Measurements from ENCODE around the gene TCP1. TPM values are rescaled to one million over a fixed set of nuclear protein-coding genes. Genes with fewer than 3 reads are reported as not detected.

TCP1 gene
- total RNA-seq (2021; ENCODE audit: unreplicated experiment) (340 TPM), Bru-seq, nascent RNA (percentile 97 among the genes with signal in this experiment), BruChase-seq, experiment 1, labeled RNA remaining after a 2-hour chase (percentile 97 among the genes with signal in this experiment), BruChase-seq, experiment 2, labeled RNA remaining after a 6-hour chase (percentile 99 among the genes with signal in this experiment)
- 402 TPM for polyA plus RNA-seq (2012; ENCODE audit: insufficient read length)
- long read RNA-seq, transcript TCP1-201 (12 exons, 2,499 nt) = major isoform, 668 of 845 reads
- long read RNA-seq, partial matches to known transcripts = 141 of 845 reads
- long read RNA-seq, other reads (novel, unspliced or antisense) = 33 of 845 reads

DNA sequence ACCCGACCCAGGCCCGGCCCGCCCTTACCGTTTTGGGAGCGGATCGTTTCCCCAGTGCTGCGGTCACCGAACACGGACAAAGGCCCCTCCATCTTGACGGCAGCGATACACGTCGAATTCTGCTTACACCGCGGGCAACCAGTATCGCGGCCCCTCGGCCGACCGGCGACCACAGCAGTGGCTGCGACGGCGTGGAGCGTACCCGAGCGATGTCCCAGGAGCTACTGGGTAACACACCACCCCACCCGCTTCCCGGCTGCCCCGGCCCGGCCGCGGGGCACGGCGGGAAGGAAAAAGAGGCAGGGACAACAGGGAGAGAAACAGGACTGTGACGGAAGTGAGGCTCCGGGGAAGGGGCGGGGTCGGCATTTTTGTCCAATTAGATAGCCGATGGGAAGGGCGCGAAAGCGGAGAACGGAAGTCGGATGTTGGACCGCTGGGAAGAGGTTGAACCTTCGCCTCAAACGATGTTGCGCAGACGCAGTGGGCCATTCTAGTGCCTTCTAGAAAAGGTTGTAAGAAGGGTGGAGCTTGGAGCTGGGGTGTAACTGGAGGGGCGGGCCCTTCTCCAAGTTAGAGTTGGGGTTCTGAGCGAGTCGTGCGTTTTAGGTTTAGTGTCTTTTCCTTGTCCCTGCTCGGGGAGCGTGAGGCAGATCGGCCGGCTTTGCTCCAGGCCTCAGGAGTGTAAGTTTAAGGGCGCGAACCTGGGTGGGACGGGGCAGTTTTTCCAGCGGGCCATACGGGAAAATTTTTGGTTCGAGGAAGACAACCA lies at the start of gene TCP1:
TCP1 (minus strand) TSS at position 226 of the 772 bp plus-strand sequence; CDS start at position 92, 134 bp downstream.
- BruUV-seq (replicated peaks) = no TSS peak
- in situ Hi-C loops (cut with HindIII; ENCODE audit: low pct_unique_long_range_greater_than_20kb, low sequenced_read_pairs) = no loop called here
- ChIA-PET CTCF (interaction anchor here (0.6 to 0.7 kb wide), 2 partner anchors 15 to 35 kb away, joined by 3 read pairs; no protein-coding TSS in a partner anchor), POLR2A (interaction anchor here (0.7 to 1.0 kb wide), 2 partner anchors 27 to 63 kb away, joined by 4 to 6 read pairs; partner anchors contain the start of gene WTAP)
- ATAC-seq = peak; percentile 93
- peaks cover 57% of the 10 kb centered on the region for H3K36me3 ChIP-seq (ENCODE audit: control insufficient read depth, insufficient read depth, low read length)
- H3K27me3 ChIP-seq (ENCODE audit: control insufficient read depth, insufficient read depth, low read length) = no peaks in the 10 kb centered on the region
- peak within 1 kb of the TSS; percentile 99 for H3K27ac ChIP-seq (ENCODE audit: low read length)
- H3K4me1 ChIP-seq (ENCODE audit: control insufficient read depth, insufficient read depth, low read length) = peaks cover 28% of the 10 kb centered on the region; the same call in 1 of the 2 replicates
- no peaks in the 10 kb centered on the region for H3K9me3 ChIP-seq (ENCODE audit: control insufficient read depth, insufficient read depth, low read depth, low read length)
- DNase-seq (ENCODE audit: low read depth, low spot score) = peak; percentile 96
- TF ChIP-seq, protein P1, sequence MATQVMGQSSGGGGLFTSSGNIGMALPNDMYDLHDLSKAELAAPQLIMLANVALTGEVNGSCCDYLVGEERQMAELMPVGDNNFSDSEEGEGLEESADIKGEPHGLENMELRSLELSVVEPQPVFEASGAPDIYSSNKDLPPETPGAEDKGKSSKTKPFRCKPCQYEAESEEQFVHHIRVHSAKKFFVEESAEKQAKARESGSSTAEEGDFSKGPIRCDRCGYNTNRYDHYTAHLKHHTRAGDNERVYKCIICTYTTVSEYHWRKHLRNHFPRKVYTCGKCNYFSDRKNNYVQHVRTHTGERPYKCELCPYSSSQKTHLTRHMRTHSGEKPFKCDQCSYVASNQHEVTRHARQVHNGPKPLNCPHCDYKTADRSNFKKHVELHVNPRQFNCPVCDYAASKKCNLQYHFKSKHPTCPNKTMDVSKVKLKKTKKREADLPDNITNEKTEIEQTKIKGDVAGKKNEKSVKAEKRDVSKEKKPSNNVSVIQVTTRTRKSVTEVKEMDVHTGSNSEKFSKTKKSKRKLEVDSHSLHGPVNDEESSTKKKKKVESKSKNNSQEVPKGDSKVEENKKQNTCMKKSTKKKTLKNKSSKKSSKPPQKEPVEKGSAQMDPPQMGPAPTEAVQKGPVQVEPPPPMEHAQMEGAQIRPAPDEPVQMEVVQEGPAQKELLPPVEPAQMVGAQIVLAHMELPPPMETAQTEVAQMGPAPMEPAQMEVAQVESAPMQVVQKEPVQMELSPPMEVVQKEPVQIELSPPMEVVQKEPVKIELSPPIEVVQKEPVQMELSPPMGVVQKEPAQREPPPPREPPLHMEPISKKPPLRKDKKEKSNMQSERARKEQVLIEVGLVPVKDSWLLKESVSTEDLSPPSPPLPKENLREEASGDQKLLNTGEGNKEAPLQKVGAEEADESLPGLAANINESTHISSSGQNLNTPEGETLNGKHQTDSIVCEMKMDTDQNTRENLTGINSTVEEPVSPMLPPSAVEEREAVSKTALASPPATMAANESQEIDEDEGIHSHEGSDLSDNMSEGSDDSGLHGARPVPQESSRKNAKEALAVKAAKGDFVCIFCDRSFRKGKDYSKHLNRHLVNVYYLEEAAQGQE (IDR thresholded peaks at IDR 0.05; ENCODE audit: insufficient read depth in 1 of 2, low read depth in 2 of 2, low read length in 1 of 2) = no peak
- no peak for TF ChIP-seq TCF7L2 (IDR thresholded peaks at IDR 0.05; ENCODE audit: low read depth, low read length)
- TF ChIP-seq POLR2AphosphoS5 (IDR thresholded peaks at IDR 0.05; ENCODE audit: low read depth, low read length) = peak; percentile 92
- intact Hi-C loops (cut with micrococcal nuclease; ENCODE audit: unreplicated experiment) = loop anchor here (5.0 kb wide), 1 partner anchor 97 kb away; the partner anchor contains the start of gene SOD2
- peak within 1 kb of the TSS; percentile 98 to 99 for H3K4me3 ChIP-seq (ENCODE audit: low read depth in 2 of 2, low read length in 2 of 2)

GRCh38 chr6:159838020-159838744 lies 48.8 kb upstream of the TCP1 start:
- H3K4me3 ChIP-seq (ENCODE audit: low read depth in 2 of 2, low read length in 2 of 2) = no peak overlapping the region
- no peak overlapping the region for H3K27ac ChIP-seq (ENCODE audit: low read length)
- no peak for ATAC-seq
- H3K9me3 ChIP-seq (ENCODE audit: control insufficient read depth, insufficient read depth, low read depth, low read length) = no peaks in the 10 kb centered on the region
- no peaks in the 10 kb centered on the region for H3K27me3 ChIP-seq (ENCODE audit: control insufficient read depth, insufficient read depth, low read length)
- DNase-seq (ENCODE audit: low read depth, low spot score) = no peak
- intact Hi-C loops (cut with micrococcal nuclease; ENCODE audit: unreplicated experiment) = no loop called here
- in situ Hi-C loops (cut with HindIII; ENCODE audit: low pct_unique_long_range_greater_than_20kb, low sequenced_read_pairs) = no loop called here
- no TSS peak for BruUV-seq (replicated peaks)
- H3K36me3 ChIP-seq (ENCODE audit: control insufficient read depth, insufficient read depth, low read length) = no peaks in the 10 kb centered on the region
- H3K4me1 ChIP-seq (ENCODE audit: control insufficient read depth, insufficient read depth, low read length) = no peaks in the 10 kb centered on the region
- ChIA-PET CTCF (interaction anchor here (0.6 kb wide), 1 partner anchor 160 kb away, joined by 5 read pairs; no protein-coding TSS in a partner anchor), POLR2A (no interaction called here)
- TF ChIP-seq SIN3A (IDR thresholded peaks at IDR 0.05; ENCODE audit: borderline replicate concordance, insufficient read depth, low read depth, low read length) = no peak
- TF ChIP-seq, protein P1 (IDR thresholded peaks at IDR 0.05; ENCODE audit: insufficient read depth in 1 of 2, low read depth in 2 of 2, low read length in 1 of 2) = no peak
- no peak for TF ChIP-seq TCF7L2 (IDR thresholded peaks at IDR 0.05; ENCODE audit: low read depth, low read length)
- TF ChIP-seq POLR2AphosphoS5 (IDR thresholded peaks at IDR 0.05; ENCODE audit: low read depth, low read length) = no peak
- TF ChIP-seq CTCF (IDR thresholded peaks at IDR 0.05) = no peak
